Adipocyte (in vitro differentiated cells): ENCODE results near the gene RETREG1.
"Not testable (repeated sequence)": the region's sequence is repeated elsewhere in the genome, so short reads cannot be mapped to it uniquely, and the experiment has no call there.

Experiments
- DNase-seq: peaks from one replicate; pipeline ENCODE4 v3.0.0-alpha.2; 2015; ENCODE audit warnings: low read depth
- H3K27me3 ChIP-seq: replicated peaks from 2 replicates; pipeline ENCODE4 v1.7.0; 2013; ENCODE audit warnings: mild to moderate bottlenecking, low read length, moderate library complexity; ENCODE audit not compliant: control insufficient read depth, insufficient read depth
- H3K36me3 ChIP-seq: 2 replicates; pipeline ENCODE4 v1.7.0; 2013; ENCODE audit warnings: low read length, mild to moderate bottlenecking, moderate library complexity; ENCODE audit not compliant: control insufficient read depth, insufficient read depth, severe bottlenecking
- H3K4me1 ChIP-seq: 2 replicates; pipeline ENCODE4 v1.7.0; 2013; ENCODE audit warnings: mild to moderate bottlenecking, low read length, moderate library complexity; ENCODE audit not compliant: control insufficient read depth, insufficient read depth
- H3K4me3 ChIP-seq: 2 replicates; pipeline ENCODE4 v1.7.0; 2013; ENCODE audit warnings: mild to moderate bottlenecking, low read length, moderate library complexity
- H3K9ac ChIP-seq: 2 replicates; pipeline ENCODE4 v1.7.0; 2013; ENCODE audit warnings: mild to moderate bottlenecking, low read length, moderate library complexity
- H3K9me3 ChIP-seq: 2 replicates; pipeline ENCODE4 v1.7.0; 2013; ENCODE audit warnings: mild to moderate bottlenecking, low read length, moderate library complexity; ENCODE audit not compliant: control insufficient read depth

Gene RETREG1

GRCh38 chr5:16648739-16649138 is 31.9 kb upstream of the RETREG1 start:
- not testable (repeated sequence) for H3K4me3 ChIP-seq, H3K27me3 ChIP-seq, H3K4me1 ChIP-seq, H3K9ac ChIP-seq, DNase-seq, H3K9me3 ChIP-seq, H3K36me3 ChIP-seq

- no peak for DNase-seq
- H3K9me3 ChIP-seq: no peaks in the 10 kb centered on the region
- H3K4me3 ChIP-seq: no peak overlapping the region
- no peaks in the 10 kb centered on the region for H3K36me3 ChIP-seq
- H3K27me3 ChIP-seq: peaks cover 4% of the 10 kb centered on the region
- no peak overlapping the region for H3K9ac ChIP-seq
- no peaks in the 10 kb centered on the region for H3K4me1 ChIP-seq
These were observed 27.6 kb upstream of the RETREG1 start for GRCh38 chr5:16644301-16644889.

GRCh38 chr5:16642867-16643266 is 26.1 kb upstream of the RETREG1 start:
- Histone ChIP-seq H3K4me1 (no peaks in the 10 kb centered on the region), H3K27me3 (peaks cover 4% of the 10 kb centered on the region), H3K36me3 (no peaks in the 10 kb centered on the region), H3K4me3 (no peak overlapping the region), H3K9me3 (no peaks in the 10 kb centered on the region), H3K9ac (no peak overlapping the region)
- DNase-seq: no peak

DNA sequence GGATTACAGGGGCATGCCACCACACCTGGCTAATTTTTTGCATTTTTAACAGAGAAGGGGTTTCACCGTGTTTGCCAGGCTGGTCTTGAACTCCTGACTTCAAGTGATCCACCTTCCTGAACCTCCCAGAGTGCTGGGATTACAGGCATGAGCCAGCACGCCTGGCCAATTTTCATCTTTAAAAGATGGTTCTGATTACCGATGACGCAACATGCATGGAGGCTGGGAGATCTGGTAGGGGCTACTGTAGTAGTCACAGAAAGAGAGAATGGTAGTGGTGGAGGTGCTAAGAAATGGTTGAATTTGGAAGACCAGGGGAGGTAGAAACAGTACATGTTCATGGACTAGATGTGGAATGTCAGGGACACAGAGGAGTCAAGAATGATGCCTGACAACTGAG is 22.4 kb upstream of the RETREG1 start:
- H3K4me1 ChIP-seq: no peaks in the 10 kb centered on the region
- DNase-seq: no peak
- H3K4me3 ChIP-seq: no peak overlapping the region
- H3K27me3 ChIP-seq: peaks cover under 1% of the 10 kb centered on the region
- H3K9me3 ChIP-seq: no peaks in the 10 kb centered on the region
- H3K9ac ChIP-seq: no peak overlapping the region
- no peaks in the 10 kb centered on the region for H3K36me3 ChIP-seq

- Histone ChIP-seq H3K9ac (peak overlapping the region; percentile 81), H3K9me3 (peaks cover 5% of the 10 kb centered on the region), H3K27me3 (no peaks in the 10 kb centered on the region), H3K36me3 (no peaks in the 10 kb centered on the region), H3K4me3 (peak overlapping the region; percentile 50), H3K4me1 (peaks cover 34% of the 10 kb centered on the region)
- DNase-seq: no peak
These were observed 11.6 kb upstream of the RETREG1 start for GRCh38 chr5:16628376-16628775.

- no peaks in the 10 kb centered on the region for H3K27me3 ChIP-seq
- H3K9me3 ChIP-seq: peaks cover 5% of the 10 kb centered on the region
- no peaks in the 10 kb centered on the region for H3K36me3 ChIP-seq
- H3K4me3 ChIP-seq: peak overlapping the region; percentile 72
- DNase-seq: peak; percentile 59
- H3K4me1 ChIP-seq: peaks cover 34% of the 10 kb centered on the region
- H3K9ac ChIP-seq: peak overlapping the region; percentile 87
These were observed 10.0 kb upstream of the RETREG1 start for GRCh38 chr5:16626696-16627264.

GRCh38 chr5:16625096-16625495 is 8.3 kb upstream of the RETREG1 start:
- no peaks in the 10 kb centered on the region for H3K9me3 ChIP-seq
- H3K9ac ChIP-seq: no peak overlapping the region
- no peak for DNase-seq
- no peaks in the 10 kb centered on the region for H3K27me3 ChIP-seq
- H3K36me3 ChIP-seq: no peaks in the 10 kb centered on the region
- H3K4me3 ChIP-seq: no peak overlapping the region
- peaks cover 34% of the 10 kb centered on the region for H3K4me1 ChIP-seq

DNA sequence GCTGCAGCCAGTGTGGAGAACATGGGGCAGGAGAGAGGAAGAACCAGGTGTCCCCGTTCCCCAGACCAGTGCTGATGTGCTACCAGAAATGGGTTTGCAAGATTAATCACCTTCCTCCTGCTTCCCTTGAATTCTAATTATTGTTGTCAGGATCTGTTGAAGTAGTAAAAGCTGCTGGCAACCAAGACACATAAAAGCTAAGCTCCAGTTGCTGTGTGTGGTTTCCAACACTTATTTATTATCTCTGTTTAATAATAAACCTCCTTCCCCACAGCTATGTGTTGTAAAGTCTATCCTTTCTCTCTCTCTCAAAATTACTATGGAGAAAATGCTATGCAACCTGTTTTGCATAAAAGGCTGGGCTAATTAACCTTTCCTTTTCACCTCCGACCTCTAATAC is 2.3 kb upstream of the RETREG1 start:
- Histone ChIP-seq H3K4me3 (no peak overlapping the region), H3K9me3 (no peaks in the 10 kb centered on the region), H3K4me1 (peaks cover 26% of the 10 kb centered on the region), H3K36me3 (no peaks in the 10 kb centered on the region), H3K27me3 (no peaks in the 10 kb centered on the region), H3K9ac (no peak overlapping the region)
- no peak for DNase-seq

DNA sequence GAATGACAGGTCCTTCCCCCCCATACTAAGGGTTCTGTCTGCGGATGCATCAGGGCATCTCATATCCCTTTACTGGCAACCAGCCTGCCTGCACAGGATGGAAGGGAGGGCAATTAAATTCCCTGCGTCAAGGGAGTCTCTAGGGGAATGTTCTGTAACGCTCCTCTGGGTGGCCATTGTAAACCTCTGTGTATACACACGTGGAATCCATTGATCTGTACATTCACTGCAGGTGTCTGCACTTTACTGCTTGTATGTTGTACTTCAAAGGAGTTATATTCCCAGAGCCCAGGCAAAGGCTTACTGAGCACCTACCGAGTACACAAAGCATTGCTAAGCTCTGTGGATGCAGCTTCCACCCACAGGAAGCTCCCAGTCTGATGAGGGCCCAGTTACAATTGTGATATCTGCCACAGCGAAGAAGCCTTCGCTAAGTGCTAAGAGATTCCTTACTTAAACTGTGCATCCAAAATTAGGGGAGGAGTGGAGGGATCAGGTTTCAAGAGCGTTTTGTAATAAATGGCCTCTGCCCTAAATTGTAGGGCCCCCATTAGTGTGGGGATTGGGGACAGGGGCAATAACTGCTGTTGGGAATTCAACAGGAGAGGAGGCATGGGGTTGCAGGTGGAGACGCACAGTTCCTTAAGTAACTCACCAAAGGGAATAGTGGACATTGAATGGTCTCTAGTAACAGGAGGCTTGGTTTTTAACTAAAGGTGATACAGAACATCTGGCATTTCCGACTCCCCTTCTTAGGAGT is 1.5 kb upstream of the RETREG1 start:
- Histone ChIP-seq H3K36me3 (no peaks in the 10 kb centered on the region), H3K9me3 (no peaks in the 10 kb centered on the region), H3K27me3 (no peaks in the 10 kb centered on the region), H3K4me3 (no peak overlapping the region), H3K4me1 (peaks cover 26% of the 10 kb centered on the region), H3K9ac (no peak overlapping the region)
- no peak for DNase-seq

DNA sequence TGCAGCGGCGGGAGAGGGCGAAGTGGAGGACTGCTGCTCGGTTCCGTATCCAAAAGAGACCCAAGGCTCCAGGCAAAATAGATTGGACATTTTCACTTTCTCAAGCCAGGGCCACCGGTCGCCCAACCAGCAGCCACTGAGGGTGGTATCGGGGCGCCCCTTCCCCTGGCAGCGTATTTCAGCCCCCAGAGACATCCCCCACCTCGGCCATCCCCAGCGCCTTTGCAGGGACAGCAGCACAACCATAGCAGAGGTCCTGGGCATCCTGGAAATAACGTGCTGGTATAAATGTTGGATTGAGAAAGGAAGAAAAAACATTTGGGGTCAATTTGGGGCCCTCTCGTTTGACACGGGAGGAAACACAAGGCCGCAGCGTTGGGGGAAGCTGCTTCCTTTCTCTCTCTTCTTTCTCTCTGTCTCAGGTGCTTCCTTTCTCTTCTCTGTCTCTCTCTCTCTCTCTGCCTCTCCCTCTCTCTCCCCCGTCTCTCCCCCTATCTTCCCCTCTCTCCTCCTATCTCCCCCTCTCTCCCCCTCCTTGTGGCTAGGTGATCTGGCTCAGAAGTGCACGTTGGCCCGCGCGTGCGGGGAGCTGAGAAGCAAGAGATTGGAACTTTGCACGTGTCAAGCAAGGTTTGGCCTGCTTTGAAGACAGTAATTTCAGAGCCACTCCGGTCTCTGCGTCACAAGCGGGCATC is 624 bp upstream of the RETREG1 start:
- Histone ChIP-seq H3K9me3 (no peaks in the 10 kb centered on the region), H3K4me1 (peaks cover 28% of the 10 kb centered on the region), H3K9ac (peak overlapping the region; percentile 91), H3K27me3 (no peaks in the 10 kb centered on the region), H3K4me3 (peak overlapping the region; percentile 92), H3K36me3 (no peaks in the 10 kb centered on the region)
- no peak for DNase-seq
